GM12872 (cell line): ENCODE measurements around the gene PDE8A.

ENCODE experiments used
- CTCF ChIP-seq: IDR thresholded peaks from 3 replicates; pipeline ENCODE4 v1.5.1; 2011; ENCODE audit warnings: low read depth, mild to moderate bottlenecking, low read length, moderate library complexity; ENCODE audit not compliant: insufficient read depth

The PDE8A gene, protein sequence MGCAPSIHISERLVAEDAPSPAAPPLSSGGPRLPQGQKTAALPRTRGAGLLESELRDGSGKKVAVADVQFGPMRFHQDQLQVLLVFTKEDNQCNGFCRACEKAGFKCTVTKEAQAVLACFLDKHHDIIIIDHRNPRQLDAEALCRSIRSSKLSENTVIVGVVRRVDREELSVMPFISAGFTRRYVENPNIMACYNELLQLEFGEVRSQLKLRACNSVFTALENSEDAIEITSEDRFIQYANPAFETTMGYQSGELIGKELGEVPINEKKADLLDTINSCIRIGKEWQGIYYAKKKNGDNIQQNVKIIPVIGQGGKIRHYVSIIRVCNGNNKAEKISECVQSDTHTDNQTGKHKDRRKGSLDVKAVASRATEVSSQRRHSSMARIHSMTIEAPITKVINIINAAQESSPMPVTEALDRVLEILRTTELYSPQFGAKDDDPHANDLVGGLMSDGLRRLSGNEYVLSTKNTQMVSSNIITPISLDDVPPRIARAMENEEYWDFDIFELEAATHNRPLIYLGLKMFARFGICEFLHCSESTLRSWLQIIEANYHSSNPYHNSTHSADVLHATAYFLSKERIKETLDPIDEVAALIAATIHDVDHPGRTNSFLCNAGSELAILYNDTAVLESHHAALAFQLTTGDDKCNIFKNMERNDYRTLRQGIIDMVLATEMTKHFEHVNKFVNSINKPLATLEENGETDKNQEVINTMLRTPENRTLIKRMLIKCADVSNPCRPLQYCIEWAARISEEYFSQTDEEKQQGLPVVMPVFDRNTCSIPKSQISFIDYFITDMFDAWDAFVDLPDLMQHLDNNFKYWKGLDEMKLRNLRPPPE

DNA sequence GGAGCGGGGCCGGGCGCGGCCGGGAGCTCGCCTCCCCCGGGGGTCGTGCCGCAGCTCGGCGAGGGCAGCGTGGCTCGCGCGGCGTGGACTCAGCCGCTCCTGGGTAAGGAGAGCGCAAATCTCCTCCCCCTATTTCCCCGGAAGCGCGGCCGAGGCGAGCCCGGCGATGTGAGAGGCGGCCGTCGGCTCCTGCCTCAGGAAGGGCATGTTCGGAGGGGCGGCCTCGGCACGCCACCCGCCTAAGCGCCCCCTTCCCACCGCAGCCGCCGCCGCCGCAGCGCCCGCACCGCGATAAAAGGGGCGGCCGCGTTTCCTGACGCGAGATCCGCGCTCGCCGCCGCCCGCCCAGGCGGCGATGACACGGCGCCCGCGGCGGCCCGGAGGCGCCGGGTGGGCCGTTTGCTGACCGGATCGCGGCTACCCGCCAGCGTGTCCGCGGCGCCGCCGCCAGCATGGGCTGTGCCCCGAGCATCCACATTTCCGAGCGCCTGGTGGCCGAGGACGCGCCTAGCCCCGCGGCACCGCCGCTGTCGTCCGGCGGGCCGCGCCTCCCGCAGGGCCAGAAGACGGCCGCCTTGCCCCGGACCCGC, at the start of gene PDE8A:
Gene PDE8A, plus strand, starts transcription at position 146 of the 590 bp plus-strand sequence. Its CDS starts 307 bp downstream, at position 453.
- TF ChIP-seq CTCF, result no peak

DNA sequence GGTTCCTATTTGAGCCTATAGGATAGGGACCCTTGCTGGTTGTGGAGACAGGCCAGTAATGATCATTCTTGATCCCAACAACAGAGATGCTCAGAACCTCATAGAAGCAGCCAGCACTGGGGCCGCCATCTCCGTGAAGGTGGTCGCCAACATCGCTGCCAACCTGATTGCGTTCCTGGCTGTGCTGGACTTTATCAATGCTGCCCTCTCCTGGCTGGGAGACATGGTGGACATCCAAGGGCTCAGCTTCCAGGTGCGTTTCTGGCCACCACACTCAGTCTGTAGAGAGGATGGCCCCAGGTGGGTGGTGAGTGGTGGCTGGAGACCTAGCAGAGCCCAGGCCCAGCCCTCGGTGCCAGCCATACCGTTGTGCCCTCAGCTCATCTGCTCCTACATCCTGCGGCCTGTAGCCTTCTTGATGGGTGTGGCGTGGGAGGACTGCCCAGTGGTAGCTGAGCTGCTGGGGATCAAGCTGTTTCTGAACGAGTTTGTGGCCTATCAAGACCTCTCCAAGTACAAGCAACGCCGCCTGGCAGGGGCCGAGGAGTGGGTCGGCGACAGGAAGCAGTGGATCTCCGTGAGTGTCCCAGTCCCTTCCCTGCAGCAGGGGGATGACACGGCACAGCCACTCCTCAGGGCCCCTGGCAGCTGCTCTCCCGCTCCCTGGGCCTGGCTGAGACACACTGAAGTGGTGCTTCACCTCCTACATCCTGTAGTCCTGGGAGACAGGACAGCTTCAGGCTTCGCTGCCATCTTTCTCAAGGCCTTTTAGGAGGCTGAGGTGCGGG, 46.5 kb upstream of the PDE8A start:
- no peak for TF ChIP-seq CTCF

GRCh38 chr15:84937144-84937543, 44.5 kb upstream of the PDE8A start:
- no peak for TF ChIP-seq CTCF

GRCh38 chr15:84938726-84939125, 42.9 kb upstream of the PDE8A start:
- no peak for TF ChIP-seq CTCF

- TF ChIP-seq CTCF, result no peak
Measured at GRCh38 chr15:84940399-84940798, 41.3 kb upstream of the PDE8A start.

- no peak for TF ChIP-seq CTCF
Measured at GRCh38 chr15:84942456-84942855, 39.2 kb upstream of the PDE8A start.
